GM23338 (cell line): Measurements from ENCODE around the gene FZD2. TPM values are rescaled to one million over a fixed set of nuclear protein-coding genes. Genes with fewer than 3 reads are reported as not detected.

Experiments
- ATAC-seq: fragments of 200-7000 bp; cut with Tn5 transposase; 3 replicates; pipeline ENCODE4 v1.9.1; 2020
- DNase-seq: peaks from one replicate; pipeline ENCODE4 v3.0.0-alpha.2; 2015; ENCODE audit warnings: low spot score
- H2AFZ ChIP-seq: fragments of 200-600 bp; sonication (generic); 2 replicates; pipeline ENCODE4 v1.8.0; 2016; ENCODE audit warnings: antibody characterized with exemption, mild to moderate bottlenecking, moderate library complexity
- H3F3A ChIP-seq: fragments of 200-600 bp; sonication (generic); replicated peaks from 2 replicates; pipeline ENCODE4 v1.8.0; 2017; ENCODE audit warnings: antibody characterized with exemption, mixed run types, low read depth
- H3K27ac ChIP-seq: fragments of 200-600 bp; sonication (generic); 2 replicates; pipeline ENCODE4 v1.6.1; 2016; ENCODE audit warnings: low read depth
- H3K27me3 ChIP-seq: fragments of 200-600 bp; sonication (generic); 2 replicates; pipeline ENCODE4 v1.8.0; 2016; ENCODE audit warnings: mild to moderate bottlenecking, mixed run types, moderate library complexity; ENCODE audit not compliant: insufficient read depth
- H3K36me3 ChIP-seq: fragments of 200-600 bp; sonication (generic); 2 replicates; pipeline ENCODE4 v1.8.0; 2016; ENCODE audit warnings: mild to moderate bottlenecking; ENCODE audit not compliant: insufficient read depth
- H3K4me1 ChIP-seq: fragments of 200-600 bp; sonication (generic); 2 replicates; pipeline ENCODE4 v1.8.0; 2016; ENCODE audit warnings: mild to moderate bottlenecking, moderate library complexity; ENCODE audit not compliant: insufficient read depth
- H3K4me2 ChIP-seq: fragments of 200-600 bp; sonication (generic); 2 replicates; pipeline ENCODE4 v1.7.1; 2017; ENCODE audit warnings: mixed run types
- H3K4me3 ChIP-seq: fragments of 200-600 bp; sonication (generic); 2 replicates; pipeline ENCODE4 v1.6.1; 2016; ENCODE audit warnings: mixed run types
- H3K79me2 ChIP-seq: fragments of 200-600 bp; sonication (generic); replicated peaks from 2 replicates; pipeline ENCODE4 v1.8.0; 2017; ENCODE audit warnings: mild to moderate bottlenecking; ENCODE audit not compliant: insufficient read depth
- H3K9me2 ChIP-seq: fragments of 200-600 bp; sonication (generic); 2 replicates; pipeline ENCODE4 v1.8.0; 2017; ENCODE audit not compliant: insufficient read depth
- H4K20me1 ChIP-seq: fragments of 200-600 bp; sonication (generic); replicated peaks from 2 replicates; pipeline ENCODE4 v1.8.0; 2017; ENCODE audit warnings: mild to moderate bottlenecking; ENCODE audit not compliant: insufficient read depth
- H3K27ac Mint-ChIP-seq: 2 replicates; pipeline ENCODE4 v1.8.0; 2020; ENCODE audit warnings: inconsistent platforms, mild to moderate bottlenecking, moderate library complexity, mixed read lengths
- H3K27me3 Mint-ChIP-seq: 3 replicates; pipeline ENCODE4 v1.8.0; 2022; ENCODE audit warnings: low read depth, mild to moderate bottlenecking, moderate library complexity, mixed read lengths, inconsistent platforms; ENCODE audit not compliant: insufficient read depth, poor library complexity
- H3K36me3 Mint-ChIP-seq: 3 replicates; pipeline ENCODE4 v1.8.0; 2021; ENCODE audit warnings: low read depth, mild to moderate bottlenecking, inconsistent platforms, moderate library complexity, mixed read lengths
- H3K4me1 Mint-ChIP-seq: 3 replicates; pipeline ENCODE4 v1.8.0; 2020; ENCODE audit warnings: mild to moderate bottlenecking, inconsistent platforms, mixed read lengths
- H3K4me3 Mint-ChIP-seq: 3 replicates; pipeline ENCODE4 v1.8.0; 2021; ENCODE audit warnings: moderate library complexity, mild to moderate bottlenecking, inconsistent platforms, mixed read lengths
- H3K9me3 Mint-ChIP-seq: 3 replicates; pipeline ENCODE4 v1.8.0; 2020; ENCODE audit warnings: moderate library complexity, mild to moderate bottlenecking, inconsistent platforms, mixed read lengths
- CREB1 ChIP-seq: fragments of 250-450 bp; sonication (Bioruptor Pico); IDR thresholded peaks from 2 replicates; pipeline ENCODE4 v1.5.0; 2020; ENCODE audit warnings: low read depth, mild to moderate bottlenecking, moderate library complexity
- CTCF ChIP-seq, 2 experiments: fragments of 200-600 bp in 1 of 2; sonication (generic) in 1 of 2; conservative IDR thresholded peaks; 2 replicates each; pipeline versions ENCODE4 v1.5.1 to v1.6.1; 2016 to 2017; ENCODE audit warnings: antibody characterized with exemption in 2 of 2, low read depth in 2 of 2, mild to moderate bottlenecking in 2 of 2, moderate library complexity in 1 of 2
- EZH2 ChIP-seq: fragments of 200-600 bp; sonication (generic); IDR thresholded peaks from one replicate; pipeline ENCODE4 v1.8.0; 2017; ENCODE audit warnings: antibody characterized with exemption, mild to moderate bottlenecking, low read depth; ENCODE audit not compliant: unreplicated experiment
- EZH2phosphoT487 ChIP-seq: fragments of 200-600 bp; sonication (generic); IDR thresholded peaks from one replicate; pipeline ENCODE4 v1.8.1; 2018; ENCODE audit warnings: antibody characterized with exemption; ENCODE audit not compliant: unreplicated experiment
- NANOG ChIP-seq: IDR thresholded peaks from 2 replicates; pipeline ENCODE4 v1.6.1; 2016; ENCODE audit warnings: antibody characterized with exemption, borderline replicate concordance
- STAT1 ChIP-seq: IDR thresholded peaks from one replicate; pipeline ENCODE4 v1.6.1; 2016; ENCODE audit warnings: antibody characterized with exemption; ENCODE audit not compliant: unreplicated experiment
- polyA plus RNA-seq: library from polyadenylated mRNA; unstranded; fragments of >200 nt; fragmentation: Nextera tagmentation; extraction: Ambion mirVana; gene quantifications from 2 replicates; pipeline ENCODE4 v1.2.1, GENCODE V29; 2016
- total RNA-seq: library from RNA; depleted of rRNA; stranded (reverse); fragments of >200 nt; shearing (Covaris generic); gene quantifications from 2 replicates; pipeline ENCODE4 v1.2.3, GENCODE V29; 2014
- TF ChIP-seq, protein P1 (sequence below): fragments of 250-450 bp; sonication (Bioruptor Pico); IDR thresholded peaks from 2 replicates; pipeline ENCODE4 v1.5.0; 2020; ENCODE audit warnings: mild to moderate bottlenecking, moderate library complexity
- TF ChIP-seq, protein P2 (sequence below): IDR thresholded peaks from one replicate; pipeline ENCODE4 v1.6.1; 2018; ENCODE audit warnings: antibody characterized with exemption; ENCODE audit not compliant: unreplicated experiment

Gene FZD2
- total and polyA plus RNA-seq, 2 experiments from 2014 or later = 6.2 to 7.6 TPM

GRCh38 chr17:44601973-44602372 lies 44.7 kb downstream of the FZD2 start:
- H3K27me3 ChIP-seq = no peaks in the 10 kb centered on the region
- no peak overlapping the region for H3K4me3 ChIP-seq
- H4K20me1 ChIP-seq = no peaks in the 10 kb centered on the region
- H2AFZ ChIP-seq = peak overlapping the region; percentile 69; the same call in 1 of the 2 replicates
- H3K36me3 ChIP-seq = no peaks in the 10 kb centered on the region
- no peaks in the 10 kb centered on the region for H3F3A ChIP-seq
- DNase-seq = no peak
- no peaks in the 10 kb centered on the region for H3K9me2 ChIP-seq
- H3K4me1 ChIP-seq = peaks cover 12% of the 10 kb centered on the region; the same call in 1 of the 2 replicates
- H3K9me3 Mint-ChIP-seq = no peaks in the 10 kb centered on the region
- H3K4me1 Mint-ChIP-seq = peaks cover 21% of the 10 kb centered on the region
- H3K79me2 ChIP-seq = no peaks in the 10 kb centered on the region
- no peak for ATAC-seq
- H3K27me3 Mint-ChIP-seq = peaks cover 15% of the 10 kb centered on the region
- H3K4me2 ChIP-seq = no peak overlapping the region
- no peaks in the 10 kb centered on the region; the same call in 2 of the 3 replicates for H3K36me3 Mint-ChIP-seq
- no peak for TF ChIP-seq CTCF (conservative IDR thresholded peaks at IDR 0.05; ENCODE audit: low read depth in 2 of 2)
- TF ChIP-seq, protein P1, sequence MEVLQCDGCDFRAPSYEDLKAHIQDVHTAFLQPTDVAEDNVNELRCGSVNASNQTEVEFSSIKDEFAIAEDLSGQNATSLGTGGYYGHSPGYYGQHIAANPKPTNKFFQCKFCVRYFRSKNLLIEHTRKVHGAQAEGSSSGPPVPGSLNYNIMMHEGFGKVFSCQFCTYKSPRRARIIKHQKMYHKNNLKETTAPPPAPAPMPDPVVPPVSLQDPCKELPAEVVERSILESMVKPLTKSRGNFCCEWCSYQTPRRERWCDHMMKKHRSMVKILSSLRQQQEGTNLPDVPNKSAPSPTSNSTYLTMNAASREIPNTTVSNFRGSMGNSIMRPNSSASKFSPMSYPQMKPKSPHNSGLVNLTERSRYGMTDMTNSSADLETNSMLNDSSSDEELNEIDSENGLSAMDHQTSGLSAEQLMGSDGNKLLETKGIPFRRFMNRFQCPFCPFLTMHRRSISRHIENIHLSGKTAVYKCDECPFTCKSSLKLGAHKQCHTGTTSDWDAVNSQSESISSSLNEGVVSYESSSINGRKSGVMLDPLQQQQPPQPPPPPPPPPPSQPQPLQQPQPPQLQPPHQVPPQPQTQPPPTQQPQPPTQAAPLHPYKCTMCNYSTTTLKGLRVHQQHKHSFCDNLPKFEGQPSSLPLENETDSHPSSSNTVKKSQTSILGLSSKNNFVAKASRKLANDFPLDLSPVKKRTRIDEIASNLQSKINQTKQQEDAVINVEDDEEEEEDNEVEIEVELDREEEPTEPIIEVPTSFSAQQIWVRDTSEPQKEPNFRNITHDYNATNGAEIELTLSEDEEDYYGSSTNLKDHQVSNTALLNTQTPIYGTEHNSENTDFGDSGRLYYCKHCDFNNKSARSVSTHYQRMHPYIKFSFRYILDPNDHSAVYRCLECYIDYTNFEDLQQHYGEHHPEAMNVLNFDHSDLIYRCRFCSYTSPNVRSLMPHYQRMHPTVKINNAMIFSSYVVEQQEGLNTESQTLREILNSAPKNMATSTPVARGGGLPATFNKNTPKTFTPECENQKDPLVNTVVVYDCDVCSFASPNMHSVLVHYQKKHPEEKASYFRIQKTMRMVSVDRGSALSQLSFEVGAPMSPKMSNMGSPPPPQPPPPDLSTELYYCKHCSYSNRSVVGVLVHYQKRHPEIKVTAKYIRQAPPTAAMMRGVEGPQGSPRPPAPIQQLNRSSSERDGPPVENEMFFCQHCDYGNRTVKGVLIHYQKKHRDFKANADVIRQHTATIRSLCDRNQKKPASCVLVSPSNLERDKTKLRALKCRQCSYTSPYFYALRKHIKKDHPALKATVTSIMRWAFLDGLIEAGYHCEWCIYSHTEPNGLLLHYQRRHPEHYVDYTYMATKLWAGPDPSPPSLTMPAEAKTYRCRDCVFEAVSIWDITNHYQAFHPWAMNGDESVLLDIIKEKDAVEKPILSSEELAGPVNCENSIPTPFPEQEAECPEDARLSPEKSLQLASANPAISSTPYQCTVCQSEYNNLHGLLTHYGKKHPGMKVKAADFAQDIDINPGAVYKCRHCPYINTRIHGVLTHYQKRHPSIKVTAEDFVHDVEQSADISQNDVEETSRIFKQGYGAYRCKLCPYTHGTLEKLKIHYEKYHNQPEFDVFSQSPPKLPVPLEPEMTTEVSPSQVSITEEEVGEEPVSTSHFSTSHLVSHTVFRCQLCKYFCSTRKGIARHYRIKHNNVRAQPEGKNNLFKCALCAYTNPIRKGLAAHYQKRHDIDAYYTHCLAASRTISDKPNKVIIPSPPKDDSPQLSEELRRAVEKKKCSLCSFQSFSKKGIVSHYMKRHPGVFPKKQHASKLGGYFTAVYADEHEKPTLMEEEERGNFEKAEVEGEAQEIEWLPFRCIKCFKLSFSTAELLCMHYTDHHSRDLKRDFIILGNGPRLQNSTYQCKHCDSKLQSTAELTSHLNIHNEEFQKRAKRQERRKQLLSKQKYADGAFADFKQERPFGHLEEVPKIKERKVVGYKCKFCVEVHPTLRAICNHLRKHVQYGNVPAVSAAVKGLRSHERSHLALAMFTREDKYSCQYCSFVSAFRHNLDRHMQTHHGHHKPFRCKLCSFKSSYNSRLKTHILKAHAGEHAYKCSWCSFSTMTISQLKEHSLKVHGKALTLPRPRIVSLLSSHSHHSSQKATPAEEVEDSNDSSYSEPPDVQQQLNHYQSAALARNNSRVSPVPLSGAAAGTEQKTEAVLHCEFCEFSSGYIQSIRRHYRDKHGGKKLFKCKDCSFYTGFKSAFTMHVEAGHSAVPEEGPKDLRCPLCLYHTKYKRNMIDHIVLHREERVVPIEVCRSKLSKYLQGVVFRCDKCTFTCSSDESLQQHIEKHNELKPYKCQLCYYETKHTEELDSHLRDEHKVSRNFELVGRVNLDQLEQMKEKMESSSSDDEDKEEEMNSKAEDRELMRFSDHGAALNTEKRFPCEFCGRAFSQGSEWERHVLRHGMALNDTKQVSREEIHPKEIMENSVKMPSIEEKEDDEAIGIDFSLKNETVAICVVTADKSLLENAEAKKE = no peak
- TF ChIP-seq NANOG = no peak
- no peak for TF ChIP-seq STAT1
- no peak for TF ChIP-seq EZH2phosphoT487
- no peak for TF ChIP-seq CREB1 (CRISPR knock-in tag)
- TF ChIP-seq, protein P2, sequence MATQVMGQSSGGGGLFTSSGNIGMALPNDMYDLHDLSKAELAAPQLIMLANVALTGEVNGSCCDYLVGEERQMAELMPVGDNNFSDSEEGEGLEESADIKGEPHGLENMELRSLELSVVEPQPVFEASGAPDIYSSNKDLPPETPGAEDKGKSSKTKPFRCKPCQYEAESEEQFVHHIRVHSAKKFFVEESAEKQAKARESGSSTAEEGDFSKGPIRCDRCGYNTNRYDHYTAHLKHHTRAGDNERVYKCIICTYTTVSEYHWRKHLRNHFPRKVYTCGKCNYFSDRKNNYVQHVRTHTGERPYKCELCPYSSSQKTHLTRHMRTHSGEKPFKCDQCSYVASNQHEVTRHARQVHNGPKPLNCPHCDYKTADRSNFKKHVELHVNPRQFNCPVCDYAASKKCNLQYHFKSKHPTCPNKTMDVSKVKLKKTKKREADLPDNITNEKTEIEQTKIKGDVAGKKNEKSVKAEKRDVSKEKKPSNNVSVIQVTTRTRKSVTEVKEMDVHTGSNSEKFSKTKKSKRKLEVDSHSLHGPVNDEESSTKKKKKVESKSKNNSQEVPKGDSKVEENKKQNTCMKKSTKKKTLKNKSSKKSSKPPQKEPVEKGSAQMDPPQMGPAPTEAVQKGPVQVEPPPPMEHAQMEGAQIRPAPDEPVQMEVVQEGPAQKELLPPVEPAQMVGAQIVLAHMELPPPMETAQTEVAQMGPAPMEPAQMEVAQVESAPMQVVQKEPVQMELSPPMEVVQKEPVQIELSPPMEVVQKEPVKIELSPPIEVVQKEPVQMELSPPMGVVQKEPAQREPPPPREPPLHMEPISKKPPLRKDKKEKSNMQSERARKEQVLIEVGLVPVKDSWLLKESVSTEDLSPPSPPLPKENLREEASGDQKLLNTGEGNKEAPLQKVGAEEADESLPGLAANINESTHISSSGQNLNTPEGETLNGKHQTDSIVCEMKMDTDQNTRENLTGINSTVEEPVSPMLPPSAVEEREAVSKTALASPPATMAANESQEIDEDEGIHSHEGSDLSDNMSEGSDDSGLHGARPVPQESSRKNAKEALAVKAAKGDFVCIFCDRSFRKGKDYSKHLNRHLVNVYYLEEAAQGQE = no peak
- no peak for TF ChIP-seq EZH2
- H3K4me3 Mint-ChIP-seq = no peak overlapping the region
- no peak overlapping the region for H3K27ac Mint-ChIP-seq
- H3K27ac ChIP-seq = no peak overlapping the region
